ENCODE data around the gene PCBP1. TPM values are rescaled to one million over a fixed set of nuclear protein-coding genes. Genes with fewer than 3 reads are reported as not detected.
"Not testable (repeated sequence)": the region's sequence is repeated elsewhere in the genome, so short reads cannot be mapped to it uniquely, and the experiment has no call there.

The PCBP1 gene
- total and polyA plus RNA-seq, 4 donors = 134 to 453 (median 297) TPM

- no peak for TF ChIP-seq CTCF (IDR thresholded peaks at IDR 0.05; ENCODE audit: control extremely low read depth, extremely low read depth)
- ATAC-seq (ENCODE audit: insufficient read depth, low FRiP score) (peak; percentile 45), DNase-seq (peak; percentile 41 to 83 (median 80))
- no peaks in the 10 kb centered on the region for H3K36me3 ChIP-seq (ENCODE audit: control insufficient read depth in 4 of 4, insufficient read depth in 4 of 4, low read length in 4 of 4)
- no peak overlapping the region for H3K4me3 ChIP-seq
- no peaks in the 10 kb centered on the region for H3K27me3 ChIP-seq (ENCODE audit: control insufficient read depth in 3 of 3, insufficient read depth in 3 of 3, low read length in 2 of 3)
- peak overlapping the region; percentile 86 to 99 for H3K27ac ChIP-seq (ENCODE audit: low read depth in 1 of 2, low read length in 1 of 2)
- H3K9me3 ChIP-seq (ENCODE audit: control insufficient read depth in 4 of 4, insufficient read depth in 3 of 4, low read length in 3 of 4) = no peaks in the 10 kb centered on the region
- WGBS, 2 donors = 4 to 7% methylated on average over 8 of the region's 8 CpGs
- peaks cover 8 to 39% (median 11%) of the 10 kb centered on the region in 5 donors for H3K4me1 ChIP-seq (ENCODE audit: control insufficient read depth in 5 of 5, insufficient read depth in 5 of 5, low read length in 5 of 5)
- H3K9ac ChIP-seq (ENCODE audit: insufficient read depth in 1 of 2, low read length in 2 of 2) = peak overlapping the region in 1 of 2 donors; percentile 95
These were observed 45.2 kb downstream of the PCBP1 start for GRCh38 chr2:70132244-70133126.

- 81 to 85% methylated on average over 1 of the region's 1 CpG for WGBS, 2 donors
- DNase-seq (no peak), ATAC-seq (ENCODE audit: insufficient read depth, low FRiP score) (no peak)
- H3K36me3 ChIP-seq (ENCODE audit: control insufficient read depth in 4 of 4, insufficient read depth in 4 of 4, low read length in 4 of 4) = no peaks in the 10 kb centered on the region
- peak overlapping the region in 1 of 2 donors; percentile 95 for H3K9ac ChIP-seq (ENCODE audit: insufficient read depth in 1 of 2, low read length in 2 of 2)
- no peaks in the 10 kb centered on the region for H3K9me3 ChIP-seq (ENCODE audit: control insufficient read depth in 4 of 4, insufficient read depth in 3 of 4, low read length in 3 of 4)
- peak overlapping the region; percentile 86 to 99 for H3K27ac ChIP-seq (ENCODE audit: low read depth in 1 of 2, low read length in 1 of 2)
- no peaks in the 10 kb centered on the region for H3K27me3 ChIP-seq (ENCODE audit: control insufficient read depth in 3 of 3, insufficient read depth in 3 of 3, low read length in 2 of 3)
- no peak overlapping the region for H3K4me3 ChIP-seq
- H3K4me1 ChIP-seq (ENCODE audit: control insufficient read depth in 5 of 5, insufficient read depth in 5 of 5, low read length in 5 of 5) = peaks cover 8 to 34% (median 11%) of the 10 kb centered on the region in 5 donors
- TF ChIP-seq CTCF (IDR thresholded peaks at IDR 0.05; ENCODE audit: control extremely low read depth, extremely low read depth) = no peak
These were observed 45.8 kb downstream of the PCBP1 start for GRCh38 chr2:70133127-70133452.

GRCh38 chr2:70133491-70134322 lies 46.4 kb downstream of the PCBP1 start:
- H3K9ac ChIP-seq (ENCODE audit: insufficient read depth in 1 of 2, low read length in 2 of 2) = peak overlapping the region in 1 of 2 donors; percentile 95
- H3K27ac ChIP-seq (ENCODE audit: low read depth in 1 of 2, low read length in 1 of 2) = peak overlapping the region; percentile 69 to 86
- no peaks in the 10 kb centered on the region for H3K9me3 ChIP-seq (ENCODE audit: control insufficient read depth in 4 of 4, insufficient read depth in 3 of 4, low read length in 3 of 4)
- DNase-seq (peak in 1 of 3 donors; percentile 53), ATAC-seq (ENCODE audit: insufficient read depth, low FRiP score) (no peak)
- TF ChIP-seq CTCF (IDR thresholded peaks at IDR 0.05; ENCODE audit: control extremely low read depth, extremely low read depth) = no peak
- WGBS, 2 donors = 41 to 58% methylated on average over 10 of the region's 10 CpGs
- H3K4me3 ChIP-seq = no peak overlapping the region
- peaks cover 6 to 31% (median 11%) of the 10 kb centered on the region in 5 donors for H3K4me1 ChIP-seq (ENCODE audit: control insufficient read depth in 5 of 5, insufficient read depth in 5 of 5, low read length in 5 of 5)
- H3K36me3 ChIP-seq (ENCODE audit: control insufficient read depth in 4 of 4, insufficient read depth in 4 of 4, low read length in 4 of 4) = no peaks in the 10 kb centered on the region
- H3K27me3 ChIP-seq (ENCODE audit: control insufficient read depth in 3 of 3, insufficient read depth in 3 of 3, low read length in 2 of 3) = no peaks in the 10 kb centered on the region

GRCh38 chr2:70134323-70134983 lies 47.2 kb downstream of the PCBP1 start:
- DNase-seq; H3K9ac ChIP-seq (ENCODE audit: insufficient read depth in 1 of 2, low read length in 2 of 2); H3K36me3 ChIP-seq (ENCODE audit: control insufficient read depth in 4 of 4, insufficient read depth in 4 of 4, low read length in 4 of 4); H3K27me3 ChIP-seq (ENCODE audit: control insufficient read depth in 3 of 3, insufficient read depth in 3 of 3, low read length in 2 of 3); ATAC-seq (ENCODE audit: insufficient read depth, low FRiP score); H3K4me3 ChIP-seq; H3K9me3 ChIP-seq (ENCODE audit: control insufficient read depth in 4 of 4, insufficient read depth in 3 of 4, low read length in 3 of 4): not testable (repeated sequence)
- H3K4me1 ChIP-seq (ENCODE audit: control insufficient read depth in 5 of 5, insufficient read depth in 5 of 5, low read length in 5 of 5) = peaks cover 6 to 31% (median 11%) of the 10 kb centered on the region in 5 donors
- WGBS, 2 donors = 84 to 87% methylated on average over 9 to 10 of the region's 10 CpGs
- H3K27ac ChIP-seq (ENCODE audit: low read depth in 1 of 2, low read length in 1 of 2) = peak overlapping the region; percentile 69 to 86
